Measurements from ENCODE around the gene SBK1.
"Not testable (repeated sequence)": the region's sequence is repeated elsewhere in the genome, so short reads cannot be mapped to it uniquely, and the experiment has no call there.

Gene SBK1

GRCh38 chr16:28291651-28292626, at the start of gene SBK1:
Gene SBK1, plus strand, starts transcription at chr16:28292525. Its CDS starts 24,867 bp downstream, at chr16:28317392.
- H3K4me1 ChIP-seq (ENCODE audit: control insufficient read depth in 1 of 2, insufficient read depth in 1 of 2, low read depth in 1 of 2, low read length in 1 of 2): peaks cover 6 to 12% of the 10 kb centered on the region in 2 experiments
- no peaks in the 10 kb centered on the region for H3K36me3 ChIP-seq
- no peak within 1 kb of the TSS for H3K27ac ChIP-seq
- H3K9me3 ChIP-seq: no peaks in the 10 kb centered on the region
- peaks cover 81% of the 10 kb centered on the region for H3K27me3 ChIP-seq
- peak within 1 kb of the TSS; percentile 25 to 28 for H3K4me3 ChIP-seq (ENCODE audit: low read depth in 1 of 2, low read length in 1 of 2)
- TF ChIP-seq CTCF (IDR thresholded peaks at IDR 0.05): no peak

GRCh38 chr16:28249483-28249882, 42.8 kb upstream of the SBK1 start:
- H3K27ac ChIP-seq; H3K27me3 ChIP-seq; H3K4me3 ChIP-seq (ENCODE audit: low read depth in 1 of 2, low read length in 1 of 2); H3K4me1 ChIP-seq (ENCODE audit: control insufficient read depth in 1 of 2, insufficient read depth in 1 of 2, low read depth in 1 of 2, low read length in 1 of 2); H3K9me3 ChIP-seq; H3K36me3 ChIP-seq: not testable (repeated sequence)

GRCh38 chr16:28250999-28251398, 41.3 kb upstream of the SBK1 start:
- Histone ChIP-seq H3K36me3 (no peaks in the 10 kb centered on the region), H3K27me3 (peaks cover 4% of the 10 kb centered on the region), H3K27ac (no peak overlapping the region), H3K4me1 (ENCODE audit: control insufficient read depth in 1 of 2, insufficient read depth in 1 of 2, low read depth in 1 of 2, low read length in 1 of 2) (no peaks in the 10 kb centered on the region), H3K9me3 (no peaks in the 10 kb centered on the region), H3K4me3 (ENCODE audit: low read depth in 1 of 2, low read length in 1 of 2) (no peak overlapping the region)
- no peak for TF ChIP-seq CTCF (IDR thresholded peaks at IDR 0.05)

GRCh38 chr16:28254158-28254557, 38.2 kb upstream of the SBK1 start:
- Histone ChIP-seq H3K27me3 (peaks cover 16% of the 10 kb centered on the region), H3K9me3 (no peaks in the 10 kb centered on the region), H3K4me3 (ENCODE audit: low read depth in 1 of 2, low read length in 1 of 2) (no peak overlapping the region), H3K4me1 (ENCODE audit: control insufficient read depth in 1 of 2, insufficient read depth in 1 of 2, low read depth in 1 of 2, low read length in 1 of 2) (no peaks in the 10 kb centered on the region), H3K27ac (no peak overlapping the region), H3K36me3 (no peaks in the 10 kb centered on the region)
- no peak for TF ChIP-seq CTCF (IDR thresholded peaks at IDR 0.05)

GRCh38 chr16:28255838-28256237, 36.5 kb upstream of the SBK1 start:
- Histone ChIP-seq H3K4me1 (ENCODE audit: control insufficient read depth in 1 of 2, insufficient read depth in 1 of 2, low read depth in 1 of 2, low read length in 1 of 2) (no peaks in the 10 kb centered on the region), H3K9me3 (no peaks in the 10 kb centered on the region), H3K36me3 (no peaks in the 10 kb centered on the region), H3K27ac (no peak overlapping the region), H3K27me3 (peaks cover 18% of the 10 kb centered on the region), H3K4me3 (ENCODE audit: low read depth in 1 of 2, low read length in 1 of 2) (no peak overlapping the region)
- TF ChIP-seq CTCF (IDR thresholded peaks at IDR 0.05): no peak

- no peak for TF ChIP-seq CTCF (IDR thresholded peaks at IDR 0.05)
- H3K36me3 ChIP-seq: no peaks in the 10 kb centered on the region
- no peaks in the 10 kb centered on the region for H3K9me3 ChIP-seq
- H3K4me1 ChIP-seq (ENCODE audit: control insufficient read depth in 1 of 2, insufficient read depth in 1 of 2, low read depth in 1 of 2, low read length in 1 of 2): no peaks in the 10 kb centered on the region
- no peak overlapping the region for H3K27ac ChIP-seq
- no peak overlapping the region for H3K4me3 ChIP-seq (ENCODE audit: low read depth in 1 of 2, low read length in 1 of 2)
- H3K27me3 ChIP-seq: peaks cover 26% of the 10 kb centered on the region
Measured at GRCh38 chr16:28257256-28257655, 35.1 kb upstream of the SBK1 start.

Data from neutrophil (primary cell).